K562 (cell line): ENCODE results near the gene UNC79. TPM values are rescaled to one million over a fixed set of nuclear protein-coding genes. Genes with fewer than 3 reads are reported as not detected.

ENCODE experiments used
- ATAC-seq: fragments of 200-7000 bp; cut with Tn5 transposase; 3 replicates; pipeline ENCODE4 v1.9.1; 2020; ENCODE audit warnings: moderate library complexity
- BruUV-seq: library from RNA; stranded (reverse); fragments of 400-500 nt; replicated peaks from 2 replicates; lab custom pipeline; 2021; lab: Mats Ljungman, UMichigan
- CTCF ChIA-PET: fragments of 300-600 bp; formaldehyde crosslinking; extraction: SDS; loops from one replicate; lab custom pipeline; 2021; ENCODE audit warnings: low intra/inter-chr PET ratio; lab: Yijun Ruan, JAX
- POLR2A ChIA-PET: fragments of 300-600, 350-650 bp; sonication (Branson Sonifier 250); formaldehyde crosslinking; extraction: SDS; loops from one replicate; lab custom pipeline; 2021; ENCODE audit warnings: antibody characterized with exemption, inconsistent platforms; lab: Yijun Ruan, JAX
- DNase-seq, 4 experiments: peaks; one replicate each; pipeline versions ENCODE4 v3.0.0 to v3.0.0-alpha.2; 2011 to 2018; ENCODE audit warnings: low spot score in 3 of 4, mixed read lengths in 3 of 4; ENCODE audit errors: extremely low read depth in 1 of 4
- FAIRE-seq: peaks from 2 replicates; lab custom pipeline; 2011; peaks lifted over from hg19 to GRCh38; lab: Jason Lieb, UNC
- H2AFZ ChIP-seq: 2 replicates; pipeline ENCODE4 v1.6.0; 2011; ENCODE audit warnings: low read depth, low read length, control low read depth, inconsistent platforms
- H3K27ac ChIP-seq: fragments of 200-600 bp; 3 replicates; pipeline ENCODE4 v1.8.0; 2011; ENCODE audit warnings: low read depth, mild to moderate bottlenecking, control low read depth, inconsistent platforms, low read length, moderate library complexity, mixed read lengths; ENCODE audit errors: extremely low read depth
- H3K27me3 ChIP-seq, 2 experiments: fragments of 300-600 bp in 1 of 2; 2 replicates in 1 of 2; 3 replicates in 1 of 2; pipeline versions ENCODE4 v1.6.0 to v1.8.0; 2011; ENCODE audit warnings: inconsistent platforms in 2 of 2, low read length in 2 of 2, mild to moderate bottlenecking in 1 of 2, mixed read lengths in 1 of 2, moderate library complexity in 1 of 2; ENCODE audit not compliant: control insufficient read depth in 2 of 2, insufficient read depth in 2 of 2
- H3K36me3 ChIP-seq: fragments of 300-600 bp; 3 replicates; pipeline ENCODE4 v1.8.0; 2011; ENCODE audit warnings: mild to moderate bottlenecking, low read length, inconsistent platforms; ENCODE audit not compliant: control insufficient read depth, insufficient read depth
- H3K4me1 ChIP-seq, 2 experiments: fragments of 200-600 bp in 1 of 2; replicated peaks in 1 of 2; 2 replicates in 1 of 2; 3 replicates in 1 of 2; pipeline versions ENCODE4 v1.5.1 to v1.8.0; 2011; ENCODE audit warnings: inconsistent platforms in 2 of 2, low read length in 2 of 2, mild to moderate bottlenecking in 1 of 2, mixed read lengths in 1 of 2, moderate library complexity in 1 of 2; ENCODE audit not compliant: control insufficient read depth in 2 of 2, insufficient read depth in 2 of 2
- H3K4me2 ChIP-seq: 2 replicates; pipeline ENCODE4 v1.6.1; 2011; ENCODE audit warnings: low read length, control low read depth, inconsistent platforms, mixed read lengths; ENCODE audit not compliant: insufficient read depth
- H3K4me3 ChIP-seq: fragments of 200-600 bp; sonication (generic), shearing (Covaris generic); 2 replicates; pipeline ENCODE4 v1.5.1; 2016; ENCODE audit warnings: control low read depth, inconsistent platforms
- H3K79me2 ChIP-seq: fragments of 200-600 bp; 3 replicates; pipeline ENCODE4 v1.8.0; 2011; ENCODE audit warnings: low read length, inconsistent platforms; ENCODE audit not compliant: control insufficient read depth, insufficient read depth
- H3K9ac ChIP-seq, 2 experiments: 2 replicates each; pipeline versions ENCODE4 v1.6.0 to v1.6.1; 2011; ENCODE audit warnings: low read depth in 2 of 2, low read length in 2 of 2, control low read depth in 1 of 2, inconsistent platforms in 1 of 2, mild to moderate bottlenecking in 1 of 2, mixed read lengths in 1 of 2; ENCODE audit not compliant: insufficient read depth in 1 of 2
- H3K9me1 ChIP-seq: one replicate; pipeline ENCODE4 v1.6.0; 2011; ENCODE audit warnings: inconsistent platforms, mild to moderate bottlenecking, low read length, moderate library complexity; ENCODE audit not compliant: control insufficient read depth, insufficient read depth
- H3K9me3 ChIP-seq: replicated peaks from 2 replicates; pipeline ENCODE4 v1.5.1; 2011; ENCODE audit warnings: low read depth, low read length, inconsistent platforms; ENCODE audit not compliant: control insufficient read depth, insufficient read depth
- H4K20me1 ChIP-seq: replicated peaks from 2 replicates; pipeline ENCODE4 v1.6.1; 2011; ENCODE audit warnings: low read length, inconsistent platforms, mixed read lengths; ENCODE audit not compliant: control insufficient read depth, insufficient read depth
- GTF2B ChIP-seq: IDR thresholded peaks from 2 replicates; pipeline ENCODE4 v1.6.1; 2011; ENCODE audit not compliant: insufficient read length; ENCODE audit errors: extremely low read depth
- HSF4 ChIP-seq: fragments of 250-450 bp; sonication (Bioruptor Pico); IDR thresholded peaks from 2 replicates; pipeline ENCODE4 v2.1.2; 2022; ENCODE audit warnings: mild to moderate bottlenecking, moderate library complexity, borderline replicate concordance
- REST ChIP-seq, 2 experiments: fragments of 450-650 bp; formaldehyde crosslinking in 1 of 2; IDR thresholded peaks; 2 replicates each; pipeline versions ENCODE4 v1.4.0 to v1.6.1; 2014 to 2020; ENCODE audit warnings: mild to moderate bottlenecking in 2 of 2, borderline replicate concordance in 1 of 2, low read depth in 1 of 2
- SAP30 ChIP-seq: fragments of 200-600 bp; sonication (generic); IDR thresholded peaks from 2 replicates; pipeline ENCODE4 v1.6.1; 2012; ENCODE audit warnings: borderline replicate concordance, low read depth, mild to moderate bottlenecking, moderate library complexity, low read length, control low read depth, inconsistent platforms; ENCODE audit not compliant: insufficient read depth, poor library complexity, severe bottlenecking
- YY1 ChIP-seq, 3 experiments: IDR thresholded peaks; 2 replicates each; pipeline ENCODE4 v1.6.1; 2011; ENCODE audit warnings: low read length in 2 of 3, mild to moderate bottlenecking in 2 of 3, moderate library complexity in 2 of 3, borderline replicate concordance in 1 of 3, control low read depth in 1 of 3, low read depth in 1 of 3; ENCODE audit not compliant: insufficient read depth in 3 of 3, insufficient replicate concordance in 2 of 3, control insufficient read depth in 1 of 3, insufficient read length in 1 of 3; ENCODE audit errors: extremely low read depth in 1 of 3
- ZBTB7A ChIP-seq: IDR thresholded peaks from 2 replicates; pipeline ENCODE4 v1.6.1; 2011; ENCODE audit warnings: low read depth, mild to moderate bottlenecking, low read length, moderate library complexity, borderline replicate concordance; ENCODE audit not compliant: control insufficient read depth
- WGBS: fragments of 100-300 bp; shearing (Covaris generic); methylation state at CpG from one replicate; pipeline ENCODE4 v1.1.6; 2016; ENCODE audit warnings: low coverage, mixed read lengths; ENCODE audit not compliant: insufficient coverage; ENCODE audit errors: missing lambda C conversion rate; 5-methylcytosine and 5-hydroxymethylcytosine counted together
- in situ Hi-C: fragments of 300-500 bp; cut with MboI; formaldehyde crosslinking; loops from 4 replicates; pipeline ENCODE4 v1.15.0; 2018; ENCODE audit warnings: inconsistent platforms, mixed read lengths
- intact Hi-C: fragments of 100-400 bp; cut with micrococcal nuclease; formaldehyde crosslinking; loops from 2 replicates; pipeline ENCODE4 v1.14.2; 2022
- polyA plus RNA-seq, 8 experiments: library from polyadenylated mRNA; depleted of rRNA in 4 of 8; stranded (reverse) in 5 of 8; unstranded in 3 of 8; fragments of >200 nt; fragmentation: Nextera tagmentation in 2 of 8; fragmentation: Illumina TruSeq in 1 of 8; extraction: Ambion mirVana in 2 of 8; extraction: Trizol in 1 of 8; gene quantifications; 2 replicates each; pipeline versions ENCODE4 v1.2.1 to v1.2.3, GENCODE V29; 2011 to 2014; ENCODE audit warnings: inconsistent platforms in 1 of 8, missing spikeins in 1 of 8
- total RNA-seq, 7 experiments: library from RNA; depleted of rRNA in 6 of 7; stranded (reverse); fragments of >200 nt in 6 of 7; fragmentation: Illumina TruSeq in 2 of 7; extraction: Trizol in 2 of 7; gene quantifications; 2 replicates each; pipeline versions ENCODE4 v1.2.1 to v1.2.3, GENCODE V29; 2011 to 2021; ENCODE audit warnings: low replicate concordance in 1 of 7
- TF ChIP-seq, protein P1 (sequence below): fragments of 450-650 bp; formaldehyde crosslinking; IDR thresholded peaks from 2 replicates; pipeline ENCODE4 v1.4.0; 2020; ENCODE audit warnings: mild to moderate bottlenecking, moderate library complexity

Gene UNC79
- total and polyA plus RNA-seq, 9 of the 15 experiments (the other 6 are each of a cell fraction or from before 2014, with no cell fraction given): under 0.01 to 0.04 (median 0.01) TPM; not detected in 6

DNA sequence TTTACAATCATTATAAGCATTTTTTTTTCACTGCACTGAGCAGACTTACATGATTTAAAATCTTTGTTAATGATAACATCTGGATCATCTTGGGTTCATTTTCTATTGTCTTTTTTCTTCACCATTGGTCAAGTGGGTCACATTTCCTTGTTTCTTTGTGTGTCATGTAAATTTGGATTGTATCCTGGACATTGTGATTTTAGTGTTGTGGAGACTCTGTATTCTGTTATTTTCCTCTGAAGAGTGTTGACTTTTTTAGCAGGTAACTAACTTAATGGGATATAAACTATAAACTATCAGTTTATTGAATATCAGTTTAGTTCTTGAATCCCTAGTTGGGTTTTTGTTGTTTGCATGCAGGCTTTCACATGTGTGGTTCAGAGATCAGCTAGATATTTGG is 4.0 kb upstream of the UNC79 start (continued):
- TF ChIP-seq, protein P1, sequence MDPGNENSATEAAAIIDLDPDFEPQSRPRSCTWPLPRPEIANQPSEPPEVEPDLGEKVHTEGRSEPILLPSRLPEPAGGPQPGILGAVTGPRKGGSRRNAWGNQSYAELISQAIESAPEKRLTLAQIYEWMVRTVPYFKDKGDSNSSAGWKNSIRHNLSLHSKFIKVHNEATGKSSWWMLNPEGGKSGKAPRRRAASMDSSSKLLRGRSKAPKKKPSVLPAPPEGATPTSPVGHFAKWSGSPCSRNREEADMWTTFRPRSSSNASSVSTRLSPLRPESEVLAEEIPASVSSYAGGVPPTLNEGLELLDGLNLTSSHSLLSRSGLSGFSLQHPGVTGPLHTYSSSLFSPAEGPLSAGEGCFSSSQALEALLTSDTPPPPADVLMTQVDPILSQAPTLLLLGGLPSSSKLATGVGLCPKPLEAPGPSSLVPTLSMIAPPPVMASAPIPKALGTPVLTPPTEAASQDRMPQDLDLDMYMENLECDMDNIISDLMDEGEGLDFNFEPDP (CRISPR knock-in tag): no peak
- TF ChIP-seq ZBTB7A: no peak
- no peak for TF ChIP-seq SAP30

GRCh38 chr14:93431036-93431670 is 414 bp downstream of the UNC79 start:
- WGBS: 0% methylated on average over 2 of the region's 27 CpGs
- CTCF ChIA-PET: no interaction called here
- ATAC-seq (no peak), FAIRE-seq (no peak), DNase-seq (peak in 3 of 4 experiments; percentile 3 to 11 (median 7))
- Histone ChIP-seq H3K9me1 (no peaks in the 10 kb centered on the region), H4K20me1 (no peaks in the 10 kb centered on the region), H3K4me1 (no peaks in the 10 kb centered on the region), H3K4me3 (no peak overlapping the region), H2AFZ (no peak overlapping the region), H3K9me3 (no peaks in the 10 kb centered on the region), H3K27ac (no peak overlapping the region), H3K27me3 (no peaks in the 10 kb centered on the region), H3K36me3 (no peaks in the 10 kb centered on the region), H3K9ac (no peak overlapping the region), H3K79me2 (no peaks in the 10 kb centered on the region), H3K4me2 (no peak overlapping the region)
- in situ Hi-C loops (no loop called here), intact Hi-C loops (no loop called here)
- no TSS peak for BruUV-seq
- TF ChIP-seq REST (IDR thresholded peaks at IDR 0.05; ENCODE audit: borderline replicate concordance): peak; percentile 81
- no peak for TF ChIP-seq REST (CRISPR knock-in tag; IDR thresholded peaks at IDR 0.05; ENCODE audit: low read depth)
- TF ChIP-seq YY1 (IDR thresholded peaks at IDR 0.05; ENCODE audit: borderline replicate concordance in 1 of 3, control insufficient read depth in 1 of 3, extremely low read depth in 1 of 3, insufficient read depth in 3 of 3, insufficient read length in 1 of 3, insufficient replicate concordance in 2 of 3, low read depth in 1 of 3, low read length in 2 of 3): peak in 1 of 3 experiments; percentile 16
- no peak for TF ChIP-seq HSF4
- no peak for TF ChIP-seq GTF2B
- POLR2A ChIA-PET: no interaction called here
